GM12875 (cell line): ENCODE measurements around the gene NRN1.

Source experiments
- H3K4me3 ChIP-seq: one replicate; pipeline ENCODE4 v1.5.1; 2011; ENCODE audit warnings: low read depth, low read length, control low read depth
- TF ChIP-seq, protein P1 (sequence below): IDR thresholded peaks from 2 replicates; pipeline ENCODE4 v1.5.1; 2011; ENCODE audit warnings: low read depth, mild to moderate bottlenecking, control low read depth, inconsistent platforms, low read length, moderate library complexity, borderline replicate concordance; ENCODE audit not compliant: insufficient read depth

The NRN1 gene

DNA sequence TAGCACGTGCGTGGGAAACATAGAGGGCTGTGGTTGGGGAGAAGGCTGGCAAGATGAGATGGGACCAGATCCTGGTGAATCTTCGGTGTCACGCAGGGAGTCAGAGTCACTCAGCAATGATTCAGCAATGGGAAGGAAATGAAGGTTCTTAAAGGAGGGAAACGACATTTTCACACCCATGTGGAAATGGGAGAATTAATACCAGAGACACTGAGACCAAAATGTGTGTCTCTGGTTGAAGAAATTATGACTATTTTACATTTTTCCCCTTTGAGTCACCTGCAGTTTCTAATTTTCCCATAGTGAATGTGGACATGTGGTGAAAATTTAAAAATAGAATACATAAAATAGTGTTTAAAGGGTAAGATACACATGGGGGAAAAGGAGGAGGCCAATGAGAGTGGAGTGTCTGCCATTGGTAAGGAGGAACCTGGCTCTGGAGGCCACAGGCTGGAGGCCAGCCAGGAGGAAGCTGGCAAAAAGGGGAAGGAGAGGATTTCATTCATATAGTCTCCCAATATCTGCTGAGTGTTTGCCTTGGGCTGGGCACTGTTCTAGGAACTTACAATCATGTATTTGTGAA is 17.5 kb downstream of the NRN1 start:
- H3K4me3 ChIP-seq, result no peak overlapping the region
- TF ChIP-seq, protein P1, sequence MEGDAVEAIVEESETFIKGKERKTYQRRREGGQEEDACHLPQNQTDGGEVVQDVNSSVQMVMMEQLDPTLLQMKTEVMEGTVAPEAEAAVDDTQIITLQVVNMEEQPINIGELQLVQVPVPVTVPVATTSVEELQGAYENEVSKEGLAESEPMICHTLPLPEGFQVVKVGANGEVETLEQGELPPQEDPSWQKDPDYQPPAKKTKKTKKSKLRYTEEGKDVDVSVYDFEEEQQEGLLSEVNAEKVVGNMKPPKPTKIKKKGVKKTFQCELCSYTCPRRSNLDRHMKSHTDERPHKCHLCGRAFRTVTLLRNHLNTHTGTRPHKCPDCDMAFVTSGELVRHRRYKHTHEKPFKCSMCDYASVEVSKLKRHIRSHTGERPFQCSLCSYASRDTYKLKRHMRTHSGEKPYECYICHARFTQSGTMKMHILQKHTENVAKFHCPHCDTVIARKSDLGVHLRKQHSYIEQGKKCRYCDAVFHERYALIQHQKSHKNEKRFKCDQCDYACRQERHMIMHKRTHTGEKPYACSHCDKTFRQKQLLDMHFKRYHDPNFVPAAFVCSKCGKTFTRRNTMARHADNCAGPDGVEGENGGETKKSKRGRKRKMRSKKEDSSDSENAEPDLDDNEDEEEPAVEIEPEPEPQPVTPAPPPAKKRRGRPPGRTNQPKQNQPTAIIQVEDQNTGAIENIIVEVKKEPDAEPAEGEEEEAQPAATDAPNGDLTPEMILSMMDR, result no peak

DNA sequence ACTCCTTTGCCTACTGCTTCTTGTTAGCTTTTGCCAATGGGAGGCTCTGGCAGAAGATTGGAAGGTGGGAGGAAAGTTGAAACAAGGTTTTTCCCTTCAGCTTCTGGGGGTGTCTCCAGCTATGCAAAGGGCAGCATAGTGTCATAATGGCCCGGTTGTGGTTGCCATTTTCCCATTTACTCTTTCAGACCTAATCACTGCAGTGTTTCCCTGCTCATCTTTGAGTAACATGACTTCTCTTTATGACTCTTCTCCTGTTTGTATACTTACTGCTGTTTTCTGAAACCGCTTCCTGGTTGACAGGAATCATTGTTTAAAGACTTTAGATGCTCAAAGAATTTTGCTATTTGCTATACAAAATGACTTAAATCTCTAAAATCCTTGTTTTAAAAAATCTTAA is 19.9 kb downstream of the NRN1 start:
- TF ChIP-seq, protein P1, result no peak
- H3K4me3 ChIP-seq, result no peak overlapping the region

DNA sequence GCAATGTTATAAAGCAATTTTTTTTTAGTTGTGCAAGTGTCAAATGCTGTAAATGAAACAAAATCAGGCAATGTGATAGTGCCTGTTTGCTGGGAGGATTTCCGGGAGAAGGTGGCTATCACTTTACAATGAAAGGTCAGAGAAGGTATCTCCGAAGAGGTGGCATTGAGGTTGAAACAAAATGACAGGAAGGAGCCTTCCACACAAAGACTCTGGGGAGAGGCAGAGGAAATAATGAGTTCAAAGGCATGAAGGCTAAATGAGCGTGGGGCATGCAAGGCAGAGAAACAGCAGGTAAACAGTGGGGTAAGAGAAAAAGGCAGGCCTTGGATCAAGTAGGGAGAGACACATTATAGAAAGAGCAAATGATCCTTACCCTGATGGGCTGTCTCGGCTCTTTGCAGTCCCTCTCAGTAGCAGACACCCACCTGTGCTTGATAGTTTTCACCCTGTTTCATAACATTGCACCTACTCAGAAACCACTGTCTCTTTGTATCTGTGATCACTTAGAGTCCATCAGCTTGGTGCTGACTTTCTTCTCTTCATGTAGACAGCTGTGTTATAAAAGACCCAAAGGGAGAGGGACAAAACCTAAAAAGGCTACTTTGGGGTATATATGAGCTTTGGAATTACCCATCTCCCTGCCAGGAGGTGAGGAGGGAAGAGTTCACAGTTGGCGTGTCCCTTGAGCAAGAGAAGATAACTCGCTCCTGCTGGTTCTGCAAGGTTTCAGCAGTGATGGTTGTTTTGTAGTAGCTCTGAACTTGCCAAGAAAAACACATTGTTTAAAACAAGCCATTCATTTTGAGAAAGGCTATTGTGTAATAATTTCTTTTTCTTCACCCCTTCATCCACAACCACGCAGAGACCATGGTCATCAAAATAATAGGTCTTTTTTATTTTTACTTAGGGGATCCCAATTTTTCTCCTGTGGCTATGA is 22.3 kb downstream of the NRN1 start:
- H3K4me3 ChIP-seq, result no peak overlapping the region
- TF ChIP-seq, protein P1, result no peak

DNA sequence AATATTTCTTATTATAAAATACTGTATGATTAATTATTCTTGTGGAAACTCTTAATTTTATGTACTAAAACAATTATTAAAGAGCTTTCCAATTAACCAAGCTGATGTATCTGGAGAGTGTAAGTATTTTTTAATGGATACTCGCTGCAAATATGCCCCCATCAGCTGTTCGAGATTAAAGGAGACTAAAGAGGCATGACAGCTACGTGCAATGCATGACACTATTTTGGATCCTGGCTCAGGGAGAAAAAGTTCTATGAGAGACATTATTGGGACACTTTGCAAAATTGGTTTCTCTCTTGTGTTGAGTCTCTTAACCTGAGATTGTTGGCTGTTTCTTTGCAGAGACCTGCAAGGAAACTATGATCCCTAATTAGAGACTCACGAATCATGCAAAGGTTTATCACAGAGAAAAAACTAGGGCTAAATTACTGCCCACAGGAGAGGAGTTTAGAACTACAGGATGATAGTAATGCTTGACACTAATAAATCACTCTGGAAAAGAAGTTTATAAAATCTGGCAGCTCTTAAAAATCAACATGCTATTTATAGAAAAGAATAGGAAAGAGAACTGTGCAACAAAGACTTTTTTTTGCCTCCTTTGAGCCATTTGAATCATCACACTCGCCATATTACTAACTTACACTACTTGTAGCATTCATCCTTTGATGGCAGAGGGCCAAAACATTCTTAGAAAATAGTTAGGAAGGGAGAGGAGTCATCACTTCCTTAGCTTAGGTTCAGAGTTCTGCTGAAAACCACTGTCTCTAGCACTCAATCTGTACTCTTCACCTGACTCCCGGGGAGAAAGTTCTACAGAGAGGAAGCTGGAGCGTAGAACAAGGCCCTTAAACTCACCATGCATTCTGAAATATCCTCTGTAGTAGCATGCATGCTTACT is 25.3 kb downstream of the NRN1 start:
- TF ChIP-seq, protein P1, result no peak

DNA sequence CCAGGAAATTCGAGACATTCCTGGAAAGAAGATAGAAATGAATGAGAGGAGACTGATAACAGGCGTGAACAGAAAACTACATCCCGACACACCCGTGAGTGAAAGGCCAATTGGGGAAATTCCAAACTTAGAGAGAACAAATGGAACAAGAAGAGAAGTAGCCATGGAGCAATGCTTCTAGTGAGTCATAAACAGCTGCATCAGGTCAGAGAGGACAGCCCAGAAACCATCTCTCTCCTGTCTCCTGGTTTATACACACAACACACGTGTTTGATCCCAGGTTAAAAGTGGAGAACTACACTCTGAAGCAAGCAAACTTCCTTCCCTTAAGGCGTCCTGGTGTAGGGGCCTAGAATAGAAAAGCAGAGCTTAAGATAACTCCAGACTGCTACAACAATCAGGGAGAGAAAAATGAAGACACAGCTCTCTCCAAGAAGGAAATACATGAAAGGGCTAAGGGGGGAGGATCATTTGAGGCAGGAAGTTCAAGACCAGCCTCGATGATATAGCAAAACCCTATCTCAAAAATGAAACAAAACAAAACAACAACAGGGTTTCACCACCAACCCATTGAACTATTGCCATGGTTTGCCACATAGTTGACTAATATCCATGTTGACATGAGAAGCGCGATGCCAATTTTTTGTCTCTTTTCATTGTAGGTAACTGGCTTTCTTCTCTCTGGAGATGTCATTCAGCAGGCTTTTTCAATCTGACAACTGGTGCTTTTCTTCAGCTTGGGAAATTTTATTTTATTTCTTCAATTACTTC is 26.9 kb downstream of the NRN1 start:
- TF ChIP-seq, protein P1, result no peak
- no peak overlapping the region for H3K4me3 ChIP-seq

More for the DNA sequence above, 25.3 kb downstream of the NRN1 start:
- H3K4me3 ChIP-seq, result no peak overlapping the region

DNA sequence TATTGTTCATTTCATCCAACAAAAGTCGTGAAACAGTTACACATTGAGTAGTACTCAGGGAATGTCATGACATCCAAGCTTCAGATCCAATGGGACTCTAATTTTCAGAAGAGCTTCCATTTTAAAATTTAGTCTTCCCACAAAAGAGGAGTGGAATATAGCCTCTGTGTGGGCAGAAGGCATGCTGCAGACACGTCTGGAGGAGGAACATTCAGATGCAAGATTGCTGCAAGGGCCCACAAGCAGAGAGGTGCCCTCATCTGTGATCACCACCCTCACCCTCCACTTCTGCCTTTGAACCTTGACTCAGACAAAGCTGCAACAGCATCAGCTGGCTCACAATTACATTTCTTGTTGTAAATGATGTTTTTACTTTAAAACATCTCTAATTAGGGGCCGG is 29.9 kb downstream of the NRN1 start:
- TF ChIP-seq, protein P1, result no peak

More for the DNA sequence above, 29.9 kb downstream of the NRN1 start:
- no peak overlapping the region for H3K4me3 ChIP-seq
